Spinal cord (tissue), 10 donors: ENCODE measurements around the gene TNFAIP8. TPM values are rescaled to one million over a fixed set of nuclear protein-coding genes. Genes with fewer than 3 reads are reported as not detected.

Source experiments
- DNase-seq, 6 donors: peaks; one replicate each; pipeline versions ENCODE4 v3.0.0 to v3.0.0-alpha.2; 2013 to 2015; ENCODE audit warnings: low spot score in 6 of 6, low read depth in 4 of 6
- H3K27ac ChIP-seq: one replicate; pipeline ENCODE4 v1.5.1; 2013; ENCODE audit warnings: low read depth, low read length, control low read depth
- H3K27me3 ChIP-seq: one replicate; pipeline ENCODE4 v1.6.1; 2013; ENCODE audit warnings: low read length; ENCODE audit not compliant: control insufficient read depth, insufficient read depth
- H3K36me3 ChIP-seq: one replicate; pipeline ENCODE4 v1.6.1; 2013; ENCODE audit warnings: low read length; ENCODE audit not compliant: control insufficient read depth, insufficient read depth
- H3K4me1 ChIP-seq: one replicate; pipeline ENCODE4 v1.6.1; 2013; ENCODE audit warnings: low read length; ENCODE audit not compliant: control insufficient read depth, insufficient read depth
- H3K4me3 ChIP-seq: one replicate; pipeline ENCODE4 v1.5.1; 2013; ENCODE audit warnings: low read depth, low read length, control low read depth
- H3K9me3 ChIP-seq: one replicate; pipeline ENCODE4 v1.6.1; 2013; ENCODE audit warnings: low read length; ENCODE audit not compliant: control insufficient read depth, insufficient read depth
- WGBS: methylation state at CpG from one replicate; pipeline ENCODE4 v1.1.5; 2013; ENCODE audit warnings: missing lambda C conversion rate; ENCODE audit not compliant: insufficient coverage; 5-methylcytosine and 5-hydroxymethylcytosine counted together
- polyA plus RNA-seq, 2 donors: library from polyadenylated mRNA; unstranded; fragments of 120-200 nt; gene quantifications; one replicate each; pipeline ENCODE4 v1.2.1, GENCODE V29; 2013; ENCODE audit not compliant: insufficient read length in 2 of 2
- total RNA-seq, 2 donors: library from RNA; depleted of rRNA in 1 of 2; stranded (reverse); fragments of 120-200 nt in 1 of 2; fragments of >200 nt in 1 of 2; gene quantifications; one replicate each; pipeline versions ENCODE4 v1.2.3 to v1.2.4, GENCODE V29; 2013 to 2014
- donor health status: healthy.

TNFAIP8 gene
- total and polyA plus RNA-seq, 4 donors, result 3.5 to 24.7 (median 10.7) TPM

- Histone ChIP-seq H3K27me3 (no peaks in the 10 kb centered on the region), H3K4me1 (no peaks in the 10 kb centered on the region), H3K36me3 (no peaks in the 10 kb centered on the region), H3K27ac (no peak overlapping the region), H3K9me3 (no peaks in the 10 kb centered on the region), H3K4me3 (no peak overlapping the region)
- no peak for DNase-seq
- WGBS, result no CpG with 5 or more reads among the region's 2 CpGs
Measured at GRCh38 chr5:119387945-119388618, 32.3 kb downstream of the TNFAIP8 start.

- H3K27ac ChIP-seq, result no peak overlapping the region
- H3K9me3 ChIP-seq, result no peaks in the 10 kb centered on the region
- DNase-seq, result no peak
- no peak overlapping the region for H3K4me3 ChIP-seq
- no peaks in the 10 kb centered on the region for H3K27me3 ChIP-seq
- no peaks in the 10 kb centered on the region for H3K36me3 ChIP-seq
- 96% methylated on average over 1 of the region's 5 CpGs for WGBS
- no peaks in the 10 kb centered on the region for H3K4me1 ChIP-seq
Measured at GRCh38 chr5:119388619-119389190, 32.9 kb downstream of the TNFAIP8 start.

- no peaks in the 10 kb centered on the region for H3K27me3 ChIP-seq
- H3K36me3 ChIP-seq, result no peaks in the 10 kb centered on the region
- H3K4me1 ChIP-seq, result no peaks in the 10 kb centered on the region
- no CpG with 5 or more reads among the region's 3 CpGs for WGBS
- DNase-seq, result no peak
- H3K9me3 ChIP-seq, result no peaks in the 10 kb centered on the region
- no peak overlapping the region for H3K27ac ChIP-seq
- H3K4me3 ChIP-seq, result no peak overlapping the region
Measured at GRCh38 chr5:119389288-119390030, 33.6 kb downstream of the TNFAIP8 start.

- no peak for DNase-seq
- H3K4me3 ChIP-seq, result no peak overlapping the region
- H3K9me3 ChIP-seq, result no peaks in the 10 kb centered on the region
- H3K36me3 ChIP-seq, result no peaks in the 10 kb centered on the region
- 20% methylated on average over 1 of the region's 2 CpGs for WGBS
- H3K27ac ChIP-seq, result no peak overlapping the region
- no peaks in the 10 kb centered on the region for H3K4me1 ChIP-seq
- H3K27me3 ChIP-seq, result no peaks in the 10 kb centered on the region
Measured at GRCh38 chr5:119390404-119390803, 34.6 kb downstream of the TNFAIP8 start.

- no peak overlapping the region for H3K4me3 ChIP-seq
- DNase-seq, result no peak
- WGBS, result no CpG with 5 or more reads among the region's 3 CpGs
- no peaks in the 10 kb centered on the region for H3K36me3 ChIP-seq
- H3K4me1 ChIP-seq, result no peaks in the 10 kb centered on the region
- H3K27ac ChIP-seq, result no peak overlapping the region
- H3K9me3 ChIP-seq, result no peaks in the 10 kb centered on the region
- no peaks in the 10 kb centered on the region for H3K27me3 ChIP-seq
Measured at GRCh38 chr5:119393201-119393691, 37.4 kb downstream of the TNFAIP8 start.

- Histone ChIP-seq H3K27me3 (no peaks in the 10 kb centered on the region), H3K36me3 (no peaks in the 10 kb centered on the region), H3K4me1 (no peaks in the 10 kb centered on the region), H3K9me3 (no peaks in the 10 kb centered on the region), H3K4me3 (no peak overlapping the region), H3K27ac (no peak overlapping the region)
- DNase-seq, result no peak
- no CpG with 5 or more reads among the region's 1 CpG for WGBS
Measured at GRCh38 chr5:119393746-119394145, 37.9 kb downstream of the TNFAIP8 start.

GRCh38 chr5:119395080-119395836 is 39.4 kb downstream of the TNFAIP8 start:
- WGBS, result 84% methylated on average over 6 of the region's 8 CpGs

GRCh38 chr5:119396030-119396664 is 40.3 kb downstream of the TNFAIP8 start:
- 100% methylated on average over 3 of the region's 6 CpGs for WGBS
- Histone ChIP-seq H3K27me3 (no peaks in the 10 kb centered on the region), H3K36me3 (no peaks in the 10 kb centered on the region), H3K4me1 (no peaks in the 10 kb centered on the region), H3K4me3 (no peak overlapping the region), H3K9me3 (no peaks in the 10 kb centered on the region), H3K27ac (no peak overlapping the region)
- no peak for DNase-seq

More at GRCh38 chr5:119395080-119395836, 39.4 kb downstream of the TNFAIP8 start:
- Histone ChIP-seq H3K9me3 (no peaks in the 10 kb centered on the region), H3K4me1 (no peaks in the 10 kb centered on the region), H3K4me3 (no peak overlapping the region), H3K36me3 (no peaks in the 10 kb centered on the region), H3K27me3 (no peaks in the 10 kb centered on the region), H3K27ac (no peak overlapping the region)
- DNase-seq, result no peak
